ENCODE measurements around the gene NAA10.

Gene NAA10

GRCh38 chrX:153932220-153932915 is 2.5 kb downstream of the NAA10 start:
- no peak for TF ChIP-seq CTCF (IDR thresholded peaks at IDR 0.05)
- Histone ChIP-seq H3K27ac (no peak overlapping the region), H3K4me3 (no peak overlapping the region)
- no peak for DNase-seq (ENCODE audit: low spot score)

DNA sequence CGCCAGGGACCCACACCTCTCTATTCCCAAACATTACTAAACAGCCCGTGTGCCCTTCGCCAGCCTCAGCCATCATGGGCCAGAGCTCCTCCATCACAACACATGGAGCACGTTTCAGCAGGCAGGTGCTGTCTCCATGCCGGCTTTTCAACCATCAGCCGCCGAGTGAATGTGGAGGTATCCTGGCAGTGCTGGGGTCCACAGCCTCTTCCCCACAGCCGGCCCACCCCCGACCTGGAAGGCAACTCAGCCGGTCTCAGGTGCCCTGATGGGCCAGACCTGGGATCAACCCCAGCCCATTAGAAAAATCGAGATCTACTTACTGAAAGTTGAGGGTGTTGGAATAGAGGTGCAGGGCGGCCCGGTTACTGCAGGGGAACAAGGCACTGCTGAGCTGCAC is 3.1 kb downstream of the NAA10 start:
- no peak overlapping the region for H3K27ac ChIP-seq
- DNase-seq (ENCODE audit: low spot score), result no peak
- TF ChIP-seq CTCF (IDR thresholded peaks at IDR 0.05), result no peak
- no peak overlapping the region for H3K4me3 ChIP-seq

DNA sequence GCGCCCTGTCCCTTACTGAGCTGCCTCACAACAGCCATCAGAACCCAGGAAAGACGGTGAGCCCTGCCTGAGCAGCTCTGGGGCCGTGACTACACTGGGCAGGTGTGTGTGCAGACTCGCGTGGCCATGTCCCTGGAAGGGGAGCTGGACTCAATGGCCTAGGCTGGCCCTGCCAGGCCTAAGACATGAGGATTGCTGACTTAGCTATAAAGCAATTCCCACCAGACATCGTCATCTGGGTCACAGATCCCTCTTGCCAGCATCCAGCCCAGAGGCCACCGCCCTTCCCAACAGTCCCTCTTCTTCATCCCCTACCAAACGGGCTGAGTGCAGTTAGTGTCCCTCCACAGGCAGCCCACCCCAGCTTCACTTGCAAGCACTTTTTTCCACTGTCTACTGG is 3.7 kb downstream of the NAA10 start:
- no peak overlapping the region for H3K27ac ChIP-seq
- no peak for TF ChIP-seq CTCF (IDR thresholded peaks at IDR 0.05)
- H3K4me3 ChIP-seq, result no peak overlapping the region
- DNase-seq (ENCODE audit: low spot score), result no peak

DNA sequence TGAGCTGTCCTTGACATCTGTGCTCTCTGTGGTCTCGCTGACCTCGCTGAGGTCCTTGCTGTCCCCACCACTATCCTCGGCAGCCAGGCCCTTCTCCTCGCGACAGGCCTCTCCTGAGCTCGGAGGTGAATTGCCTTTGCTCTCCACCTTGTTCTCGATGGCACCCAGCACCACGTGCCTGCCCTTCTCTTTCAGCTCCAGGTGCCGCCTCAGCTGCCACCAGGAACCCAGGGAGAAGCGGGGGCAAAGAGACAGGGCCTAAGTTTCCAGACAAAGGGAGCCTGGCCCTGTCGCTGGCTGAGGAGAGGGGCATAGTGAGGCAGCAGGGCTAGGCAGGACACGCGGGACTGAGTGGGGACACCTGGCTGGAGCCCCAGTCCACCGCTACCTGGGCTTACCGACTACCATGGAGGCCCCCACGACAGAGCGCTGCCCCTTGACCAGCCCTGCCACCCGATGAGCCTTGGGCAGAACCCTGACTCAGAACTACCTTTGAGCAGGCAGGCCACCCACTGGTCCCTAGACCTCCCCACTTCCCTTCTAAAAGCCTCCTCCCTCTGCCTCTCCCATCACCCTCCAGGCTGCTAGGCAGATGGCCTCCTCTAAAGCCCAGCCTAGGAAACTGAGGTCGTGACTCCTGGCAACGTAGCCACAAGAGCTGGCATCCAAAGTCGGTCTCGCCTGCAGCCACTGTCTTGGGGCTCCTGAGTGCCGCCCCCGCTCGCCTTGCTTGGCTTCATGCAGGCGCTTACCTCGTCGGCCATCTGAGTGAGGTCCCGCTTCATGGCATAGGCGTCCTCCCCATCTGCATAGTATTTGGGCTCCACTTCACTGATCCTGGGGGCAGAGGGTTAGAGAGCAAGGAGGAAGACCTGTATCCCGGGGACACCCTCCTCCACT is 4.6 kb downstream of the NAA10 start:
- Histone ChIP-seq H3K27ac (peak overlapping the region in 1 of 2 donors; percentile 91), H3K4me3 (no peak overlapping the region)
- no peak for DNase-seq (ENCODE audit: low spot score)
- no peak for TF ChIP-seq CTCF (IDR thresholded peaks at IDR 0.05)

- H3K27ac ChIP-seq, result peak overlapping the region in 1 of 2 donors; percentile 91
- TF ChIP-seq CTCF (IDR thresholded peaks at IDR 0.05), result no peak
- no peak for DNase-seq (ENCODE audit: low spot score)
- no peak overlapping the region for H3K4me3 ChIP-seq
These were observed 5.3 kb downstream of the NAA10 start for GRCh38 chrX:153929576-153929975.

DNA sequence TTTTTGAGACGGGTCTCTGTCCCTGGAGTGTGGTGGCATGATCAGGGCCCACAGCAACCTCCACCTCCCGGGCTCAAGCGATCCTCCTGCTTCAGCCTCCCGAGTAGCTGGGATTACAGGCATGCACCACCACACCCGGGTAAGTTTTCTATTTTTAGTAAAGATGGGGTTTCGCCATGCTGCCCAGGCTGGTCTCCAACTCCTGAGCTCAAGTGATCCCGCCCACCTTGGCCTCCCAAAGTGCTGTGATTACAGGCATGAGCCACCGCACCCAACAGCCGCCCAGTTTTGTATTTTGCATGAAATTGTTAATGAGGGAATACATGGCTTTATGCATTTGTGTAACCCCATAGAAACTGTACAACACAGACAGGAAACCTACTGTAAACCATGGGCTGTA is 6.0 kb downstream of the NAA10 start:
- H3K27ac ChIP-seq, result peak overlapping the region in 1 of 2 donors; percentile 91
- DNase-seq (ENCODE audit: low spot score), result no peak
- H3K4me3 ChIP-seq, result peak overlapping the region; percentile 73
- TF ChIP-seq CTCF (IDR thresholded peaks at IDR 0.05), result no peak
